GM19468 (cell line): ENCODE measurements around the gene HTR7.

ENCODE experiments used
- ATAC-seq: cut with Tn5 transposase; IDR thresholded peaks from one replicate; pipeline ENCODE4 v1.9.1; 2021; ENCODE audit warnings: mild to moderate bottlenecking, moderate library complexity, moderate number of reproducible peaks; ENCODE audit not compliant: unreplicated experiment; ENCODE audit errors: extremely low read depth

The HTR7 gene

GRCh38 chr10:90746829-90747228 lies 111.0 kb downstream of the HTR7 start:
- no peak for ATAC-seq

GRCh38 chr10:90745565-90745964 lies 112.3 kb downstream of the HTR7 start:
- no peak for ATAC-seq

GRCh38 chr10:90743291-90743690 lies 114.5 kb downstream of the HTR7 start:
- ATAC-seq: no peak

GRCh38 chr10:90741926-90742565 lies 115.8 kb downstream of the HTR7 start:
- no peak for ATAC-seq

- no peak for ATAC-seq
Measured at GRCh38 chr10:90740265-90740664, 117.6 kb downstream of the HTR7 start.

- no peak for ATAC-seq
Measured at GRCh38 chr10:90738885-90739284, 119.0 kb downstream of the HTR7 start.

GRCh38 chr10:90734415-90734814 lies 123.4 kb downstream of the HTR7 start:
- no peak for ATAC-seq

GRCh38 chr10:90732581-90732980 lies 125.3 kb downstream of the HTR7 start:
- no peak for ATAC-seq

- ATAC-seq: no peak
Measured at GRCh38 chr10:90723416-90724068, 134.3 kb downstream of the HTR7 start.

GRCh38 chr10:90722832-90723231 lies 135.0 kb downstream of the HTR7 start:
- ATAC-seq: no peak

GRCh38 chr10:90718182-90718581 lies 139.7 kb downstream of the HTR7 start:
- no peak for ATAC-seq

- ATAC-seq: no peak
Measured at GRCh38 chr10:90712529-90712928, 145.3 kb downstream of the HTR7 start.

- no peak for ATAC-seq
Measured at GRCh38 chr10:90709727-90710126, 148.1 kb downstream of the HTR7 start.

GRCh38 chr10:90707657-90708056 lies 150.2 kb downstream of the HTR7 start:
- no peak for ATAC-seq

- no peak for ATAC-seq
Measured at GRCh38 chr10:90701428-90701827, 156.4 kb downstream of the HTR7 start.

- no peak for ATAC-seq
Measured at GRCh38 chr10:90695915-90696676, 161.7 kb downstream of the HTR7 start.
